Keratinocyte (primary cell): Measurements from ENCODE around the gene TDRD1. TPM values are rescaled to one million over a fixed set of nuclear protein-coding genes. Genes with fewer than 3 reads are reported as not detected.

ENCODE experiments used
- DNase-seq: peaks from one replicate; pipeline ENCODE4 v3.0.0-alpha.2; 2011; ENCODE audit warnings: low read depth, missing footprints, low spot score
- FAIRE-seq: peaks from 2 replicates; lab custom pipeline; 2011; peaks lifted over from hg19 to GRCh38; lab: Jason Lieb, UNC
- H2AFZ ChIP-seq: 2 replicates; pipeline ENCODE4 v1.6.0; 2012; ENCODE audit warnings: low read length, control low read depth, inconsistent platforms; ENCODE audit not compliant: control insufficient read depth
- H3K27ac ChIP-seq: 2 replicates; pipeline ENCODE4 v1.5.1; 2011; ENCODE audit warnings: low read length; ENCODE audit not compliant: control insufficient read depth, insufficient read depth
- H3K27me3 ChIP-seq: 3 replicates; pipeline ENCODE4 v1.6.0; 2011; ENCODE audit warnings: low read length; ENCODE audit not compliant: control insufficient read depth, insufficient read depth; ENCODE audit errors: extremely low read depth
- H3K36me3 ChIP-seq, 2 experiments: 2 replicates in 1 of 2; 3 replicates in 1 of 2; pipeline ENCODE4 v1.5.1; 2011; ENCODE audit warnings: low read length in 2 of 2, mild to moderate bottlenecking in 1 of 2; ENCODE audit not compliant: control insufficient read depth in 2 of 2, insufficient read depth in 2 of 2; ENCODE audit errors: extremely low read depth in 1 of 2
- H3K4me1 ChIP-seq: 3 replicates; pipeline ENCODE4 v1.5.1; 2011; ENCODE audit warnings: low read length; ENCODE audit not compliant: control insufficient read depth, insufficient read depth; ENCODE audit errors: extremely low read depth
- H3K4me2 ChIP-seq: 3 replicates; pipeline ENCODE4 v1.6.0; 2011; ENCODE audit warnings: low read depth, low read length; ENCODE audit not compliant: control insufficient read depth, insufficient read depth; ENCODE audit errors: extremely low read depth
- H3K4me3 ChIP-seq, 3 experiments: fragments of 200-600 bp in 1 of 3; sonication (generic) in 1 of 3; 2 replicates in 2 of 3; 3 replicates in 1 of 3; pipeline ENCODE4 v1.5.1; 2011 to 2016; ENCODE audit warnings: low read length in 3 of 3, mild to moderate bottlenecking in 3 of 3, control low read depth in 2 of 3, inconsistent platforms in 1 of 3, low read depth in 1 of 3, mixed read lengths in 1 of 3, mixed run types in 1 of 3, moderate library complexity in 1 of 3; ENCODE audit not compliant: control insufficient read depth in 2 of 3, insufficient read depth in 2 of 3; ENCODE audit errors: extremely low read depth in 1 of 3
- H3K79me2 ChIP-seq: 2 replicates; pipeline ENCODE4 v1.6.0; 2012; ENCODE audit warnings: low read length; ENCODE audit not compliant: control insufficient read depth, insufficient read depth
- H3K9ac ChIP-seq: 3 replicates; pipeline ENCODE4 v1.6.0; 2011; ENCODE audit warnings: low read length; ENCODE audit not compliant: control insufficient read depth, insufficient read depth; ENCODE audit errors: extremely low read depth
- H3K9me1 ChIP-seq: 3 replicates; pipeline ENCODE4 v1.6.0; 2011; ENCODE audit warnings: low read length; ENCODE audit not compliant: control insufficient read depth, insufficient read depth; ENCODE audit errors: extremely low read depth
- H3K9me3 ChIP-seq: 2 replicates; pipeline ENCODE4 v1.5.1; 2012; ENCODE audit warnings: low read depth, low read length; ENCODE audit not compliant: control insufficient read depth
- H4K20me1 ChIP-seq: 3 replicates; pipeline ENCODE4 v1.6.0; 2011; ENCODE audit warnings: low read length; ENCODE audit not compliant: control insufficient read depth, insufficient read depth; ENCODE audit errors: extremely low read depth
- CTCF ChIP-seq, 3 experiments: IDR thresholded peaks in 1 of 3; conservative IDR thresholded peaks in 1 of 3; optimal IDR thresholded peaks in 1 of 3; 2 replicates in 2 of 3; 3 replicates in 1 of 3; pipeline versions ENCODE3 to v1.5.1; 2011; ENCODE audit warnings: low read length in 3 of 3, mild to moderate bottlenecking in 3 of 3, moderate library complexity in 2 of 3, control low read depth in 1 of 3, inconsistent platforms in 1 of 3; ENCODE audit not compliant: insufficient read depth in 2 of 3; ENCODE audit errors: extremely low read depth in 1 of 3
- EZH2 ChIP-seq: IDR thresholded peaks from one replicate; pipeline ENCODE4 v1.6.1; 2012; ENCODE audit warnings: inconsistent platforms, mild to moderate bottlenecking, low read length, moderate library complexity
- dilution Hi-C: fragments of 300-500 bp; cut with MboI; formaldehyde crosslinking; loops from one replicate; pipeline ENCODE4 v1.7.0; 2020; ENCODE audit warnings: low sequenced_read_pairs; ENCODE audit not compliant: extremely low pct_ligation_motif_present
- polyA plus RNA-seq, 5 experiments: library from polyadenylated mRNA; depleted of rRNA in 3 of 5; stranded (reverse) in 3 of 5; stranded (forward) in 1 of 5; unstranded in 1 of 5; fragments of >200 nt; gene quantifications; 1 replicate in 1 of 5; 2 replicates in 3 of 5; 3 replicates in 1 of 5; pipeline versions ENCODE4 v1.2.1 to v1.2.3, GENCODE V29; 2011 to 2012; ENCODE audit warnings: missing spikeins in 2 of 5, low read depth in 1 of 5, low replicate concordance in 1 of 5

The TDRD1 gene
- polyA plus RNA-seq, 1 donor (not counting 4 experiments of a cell fraction or from before 2014, with no cell fraction given) = 0.56 TPM

- Histone ChIP-seq H2AFZ (no peak overlapping the region), H3K4me3 (no peak overlapping the region), H3K36me3 (no peaks in the 10 kb centered on the region), H3K27ac (no peak overlapping the region), H3K9me1 (no peaks in the 10 kb centered on the region), H4K20me1 (no peaks in the 10 kb centered on the region), H3K9ac (no peak overlapping the region), H3K79me2 (no peaks in the 10 kb centered on the region), H3K9me3 (no peaks in the 10 kb centered on the region), H3K27me3 (no peaks in the 10 kb centered on the region), H3K4me2 (no peak overlapping the region), H3K4me1 (no peaks in the 10 kb centered on the region)
- FAIRE-seq = no peak
- DNase-seq = no peak
- no peak for TF ChIP-seq CTCF (optimal IDR thresholded peaks at IDR 0.05 in 1 of 3, IDR thresholded peaks at IDR 0.05 in 1 of 3, conservative IDR thresholded peaks at IDR 0.05 in 1 of 3; ENCODE audit: extremely low read depth in 1 of 3, insufficient read depth in 2 of 3, low read length in 3 of 3)
- TF ChIP-seq EZH2 = no peak
- dilution Hi-C loops = no loop called here
These were observed 2.8 kb downstream of the TDRD1 start for GRCh38 chr10:114181971-114182370.

- FAIRE-seq = no peak
- TF ChIP-seq CTCF (optimal IDR thresholded peaks at IDR 0.05 in 1 of 3, IDR thresholded peaks at IDR 0.05 in 1 of 3, conservative IDR thresholded peaks at IDR 0.05 in 1 of 3; ENCODE audit: extremely low read depth in 1 of 3, insufficient read depth in 2 of 3, low read length in 3 of 3) (no peak), EZH2 (no peak)
- no peak overlapping the region for H3K4me3 ChIP-seq
- no peaks in the 10 kb centered on the region for H3K9me1 ChIP-seq
- no peaks in the 10 kb centered on the region for H3K4me1 ChIP-seq
- no peak overlapping the region for H3K9ac ChIP-seq
- no peak overlapping the region for H3K4me2 ChIP-seq
- H3K36me3 ChIP-seq = no peaks in the 10 kb centered on the region
- no peaks in the 10 kb centered on the region for H4K20me1 ChIP-seq
- no peaks in the 10 kb centered on the region for H3K27me3 ChIP-seq
- dilution Hi-C loops = no loop called here
- H2AFZ ChIP-seq = no peak overlapping the region
- DNase-seq = no peak
- H3K27ac ChIP-seq = no peak overlapping the region
- H3K79me2 ChIP-seq = no peaks in the 10 kb centered on the region
- H3K9me3 ChIP-seq = no peaks in the 10 kb centered on the region
These were observed 4.4 kb downstream of the TDRD1 start for GRCh38 chr10:114183563-114183962.
